ENCODE measurements around the gene ZNF469.

Gene ZNF469

DNA sequence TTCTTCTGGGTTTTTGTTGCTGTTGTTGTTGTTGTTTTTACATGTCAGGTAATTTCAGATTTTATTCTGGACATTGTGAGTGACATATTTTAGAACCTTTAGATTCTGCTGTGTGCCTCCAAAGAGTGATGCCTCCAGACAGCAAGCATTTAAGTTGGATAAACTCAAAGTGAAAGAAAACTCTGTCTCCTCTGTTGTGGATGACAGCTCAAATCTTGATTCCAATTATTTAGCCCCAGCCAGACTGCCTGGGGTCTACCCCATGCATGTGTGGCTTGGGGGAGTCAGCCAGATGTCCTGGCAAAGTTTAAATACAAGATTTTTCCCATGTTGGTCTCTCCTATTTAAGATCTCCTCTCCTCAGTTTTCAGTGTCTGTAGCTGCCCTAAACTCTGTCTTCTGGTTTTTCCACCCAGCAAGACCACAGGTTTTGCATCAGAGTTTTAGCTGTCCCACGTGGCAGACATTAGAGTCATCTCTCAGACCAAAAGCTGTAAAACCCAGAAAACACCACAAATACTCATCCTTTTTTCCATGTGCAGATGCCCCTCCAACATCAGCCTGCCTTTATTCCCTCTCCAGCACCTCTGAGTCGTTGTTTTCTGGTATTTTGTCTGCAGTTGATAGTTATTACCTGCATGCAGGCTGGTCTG is 19.4 kb upstream of the ZNF469 start:
- no peak for DNase-seq

DNA sequence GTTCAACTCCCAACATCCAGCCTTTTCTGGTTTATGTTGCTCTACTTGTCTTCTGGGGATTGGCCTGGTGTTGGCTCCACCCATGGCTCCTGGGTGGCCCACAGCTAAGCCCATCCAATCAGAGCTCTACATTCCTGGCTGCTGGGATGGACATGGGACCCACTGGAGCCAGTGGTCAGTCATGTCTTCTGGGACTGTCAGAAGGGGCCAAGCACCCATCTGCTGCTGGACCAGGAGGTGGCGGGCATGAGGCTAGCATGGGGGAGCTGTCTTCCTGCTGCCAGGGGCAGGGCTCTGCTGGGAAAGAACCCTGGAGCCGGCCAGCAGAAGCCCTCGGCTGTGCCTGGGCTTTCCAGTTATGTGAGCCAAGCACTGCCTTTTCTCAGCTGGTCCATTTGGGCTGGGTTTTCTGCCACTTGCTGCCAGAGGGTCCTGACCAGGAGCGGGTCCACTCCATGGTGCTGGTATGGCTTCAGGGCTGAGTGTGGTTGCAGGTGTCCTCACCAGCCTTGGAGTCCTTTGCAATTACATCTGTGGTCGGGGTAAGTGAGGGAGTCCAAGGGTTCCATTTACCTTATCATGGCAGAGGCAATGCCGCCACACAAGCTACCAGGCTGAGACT is 17.4 kb upstream of the ZNF469 start:
- no peak for DNase-seq

DNA sequence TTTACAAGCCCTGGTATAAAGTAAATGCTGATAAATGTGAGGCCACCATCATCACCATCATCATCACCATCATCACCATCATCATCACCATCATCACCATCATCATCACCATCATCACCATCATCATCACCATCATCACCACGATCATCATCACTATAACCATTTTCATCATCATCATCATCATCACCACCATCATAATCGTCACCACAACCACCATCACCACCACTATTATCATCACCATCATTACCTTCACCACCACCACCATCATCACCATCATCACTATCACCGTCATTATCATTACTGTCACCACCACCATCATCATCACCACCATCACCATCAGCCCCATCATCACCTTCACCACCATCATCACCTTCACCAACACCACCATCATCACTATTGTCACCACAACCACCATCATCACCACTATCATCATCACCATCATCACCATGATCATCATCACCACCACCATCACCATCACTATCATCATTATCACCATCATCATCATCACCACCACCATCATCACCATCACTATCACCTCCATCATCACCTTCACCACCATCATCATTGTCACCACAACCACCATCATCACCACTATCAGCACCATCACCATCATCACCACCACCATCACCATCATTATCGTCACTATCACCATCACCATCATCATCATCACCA is 16.6 kb upstream of the ZNF469 start:
- DNase-seq: no peak

DNA sequence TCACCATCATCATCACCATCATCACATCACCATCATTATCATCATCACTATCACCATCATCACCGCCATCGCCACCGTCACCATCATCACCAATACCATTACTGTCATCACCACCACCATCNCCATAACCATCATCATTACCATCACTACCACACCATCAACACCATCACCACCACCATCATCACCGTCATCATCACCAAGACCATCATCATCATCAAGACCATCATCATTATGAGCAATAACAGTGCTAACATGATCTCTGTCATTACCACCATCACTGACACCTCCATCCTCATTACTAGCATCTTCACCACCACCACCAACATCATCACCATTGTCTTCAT is 16.1 kb upstream of the ZNF469 start:
- DNase-seq: no peak

DNA sequence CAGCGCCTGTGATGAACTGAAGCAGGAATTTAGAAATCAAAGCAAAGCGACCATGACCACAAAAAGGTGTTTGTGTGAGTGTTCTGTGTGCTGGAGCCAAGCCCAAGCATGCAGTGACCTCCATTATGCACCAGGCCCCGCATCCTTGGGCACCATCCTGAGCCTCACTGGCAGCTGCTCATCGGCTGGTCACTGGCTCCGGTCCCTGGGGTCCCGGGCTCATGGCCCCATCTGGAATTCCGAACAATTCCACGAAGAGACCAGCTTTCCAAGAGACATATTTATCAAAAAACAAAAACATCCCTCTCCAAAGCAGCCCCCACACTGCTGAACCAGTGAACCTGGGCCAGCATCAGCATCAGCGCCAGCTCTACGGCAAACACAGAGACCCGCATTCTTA is 15.2 kb upstream of the ZNF469 start:
- no peak for DNase-seq

DNA sequence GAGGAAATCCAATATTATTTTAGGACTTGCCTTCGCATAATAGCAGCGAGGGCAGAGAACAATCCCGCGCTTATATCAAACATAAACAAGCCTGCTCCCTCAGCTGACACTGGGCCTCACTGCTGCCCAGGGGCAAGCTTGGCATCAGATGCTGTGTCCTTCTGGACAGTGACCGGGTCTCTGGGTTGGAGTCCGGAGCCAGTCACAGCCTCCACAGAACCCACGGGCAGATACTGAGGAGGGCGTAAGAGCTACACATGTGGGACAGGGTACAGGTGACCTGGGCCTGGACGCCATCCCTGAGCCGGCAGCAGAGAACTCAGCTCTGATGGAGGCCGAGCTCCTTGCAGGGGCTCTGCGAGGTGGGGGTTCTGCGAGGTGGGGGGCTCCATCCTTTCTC is 14.7 kb upstream of the ZNF469 start:
- DNase-seq: no peak

DNA sequence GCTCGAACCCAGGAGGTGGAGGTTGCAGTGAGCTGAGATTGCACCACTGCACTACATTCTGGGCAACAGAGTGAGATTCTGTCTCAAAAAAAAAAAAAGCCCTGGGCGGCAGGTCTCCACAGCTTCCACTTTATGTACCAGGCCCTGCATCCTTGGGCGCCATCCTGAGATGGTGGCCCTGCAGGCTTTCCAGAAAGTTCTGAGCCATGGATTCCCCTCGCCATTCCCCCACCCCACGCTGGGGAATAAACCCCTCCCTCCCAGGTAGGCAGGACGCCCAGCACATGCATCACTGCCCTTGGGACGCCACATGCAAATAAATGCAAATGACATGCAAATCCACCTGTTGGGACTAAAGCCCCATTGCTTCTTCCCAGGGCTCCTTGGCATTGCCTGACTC is 13.8 kb upstream of the ZNF469 start:
- DNase-seq: no peak

DNA sequence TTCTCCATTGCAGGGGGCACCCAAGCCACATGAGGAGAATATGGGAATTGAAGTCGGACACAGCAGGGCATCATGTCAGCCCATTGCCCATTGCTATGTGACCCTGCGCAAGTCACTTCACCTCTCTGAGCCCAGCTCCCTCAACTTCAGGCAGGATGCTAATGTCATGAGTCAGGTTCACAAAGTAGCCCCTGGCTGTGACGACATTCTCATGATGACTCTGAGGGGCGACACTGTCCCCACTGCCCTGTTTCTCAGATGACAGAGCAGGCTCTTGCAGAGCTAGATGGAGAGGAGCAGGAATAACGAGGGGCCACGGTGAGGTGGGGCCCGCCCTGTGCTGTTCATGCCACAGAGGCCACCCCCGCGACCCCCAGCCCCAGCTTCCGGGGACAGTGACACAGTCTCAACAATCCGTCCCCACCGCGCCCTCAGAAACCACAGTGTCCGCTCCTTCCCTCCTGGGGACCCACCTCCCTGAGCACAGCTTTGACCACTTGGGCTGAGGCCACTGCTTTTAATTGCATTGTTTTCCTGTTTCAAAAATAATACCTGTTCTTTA is 13.2 kb upstream of the ZNF469 start:
- no peak for DNase-seq

DNA sequence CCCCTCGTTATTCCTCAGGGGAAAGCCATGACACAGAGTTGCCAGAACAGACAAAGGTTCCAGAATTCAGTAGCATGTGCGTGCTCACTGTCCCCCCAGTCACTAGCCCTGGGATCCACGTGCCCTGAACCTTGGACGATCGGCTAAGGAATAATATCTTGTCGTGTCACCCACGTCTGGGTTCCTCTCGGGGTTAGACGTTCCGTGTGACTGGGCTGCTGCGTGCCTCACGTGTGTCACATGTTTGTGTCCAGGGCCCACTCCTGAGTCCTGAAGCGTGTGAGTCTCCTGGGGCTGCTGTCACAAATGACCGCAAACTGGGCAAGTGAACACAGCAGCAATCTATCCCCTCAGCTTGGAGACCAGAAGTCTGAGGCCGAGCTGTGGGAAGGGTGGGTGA is 12.4 kb upstream of the ZNF469 start:
- DNase-seq: no peak

DNA sequence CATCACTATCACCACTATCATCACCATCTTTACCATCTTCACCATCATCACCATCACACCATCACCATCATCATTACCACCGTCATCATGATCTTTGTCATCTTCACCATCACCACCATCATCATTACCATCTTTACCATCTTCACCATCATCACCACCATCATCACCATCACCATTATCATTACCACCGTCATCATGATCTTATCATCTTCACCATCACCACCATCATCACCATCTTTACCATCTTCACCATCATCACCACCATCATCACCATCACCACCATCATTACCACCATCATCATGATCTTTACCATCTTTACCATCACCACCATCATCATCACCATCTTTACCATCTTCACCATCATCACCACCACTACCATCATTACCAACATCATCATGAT is 10.2 kb upstream of the ZNF469 start:
- no peak for DNase-seq

DNA sequence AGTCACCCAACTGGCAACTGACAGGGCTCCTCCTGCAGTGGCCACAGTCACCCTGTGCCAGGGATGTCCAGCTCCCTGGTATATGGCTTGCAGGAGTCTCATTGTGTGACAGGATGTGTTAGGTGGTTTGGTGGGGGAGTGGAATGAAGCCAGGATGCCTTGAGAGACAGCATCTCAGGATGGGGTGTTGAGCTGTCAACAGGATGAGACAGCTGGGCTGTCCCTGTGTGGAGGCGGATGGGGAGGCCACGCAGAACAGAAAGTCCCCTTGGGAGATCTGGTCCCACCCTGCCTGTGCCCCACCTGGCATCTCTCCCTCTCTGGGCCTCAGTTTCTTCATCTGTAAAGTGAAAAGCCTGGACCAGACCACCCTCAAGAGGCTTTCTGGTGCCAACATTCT is 9.5 kb upstream of the ZNF469 start:
- no peak for DNase-seq

DNA sequence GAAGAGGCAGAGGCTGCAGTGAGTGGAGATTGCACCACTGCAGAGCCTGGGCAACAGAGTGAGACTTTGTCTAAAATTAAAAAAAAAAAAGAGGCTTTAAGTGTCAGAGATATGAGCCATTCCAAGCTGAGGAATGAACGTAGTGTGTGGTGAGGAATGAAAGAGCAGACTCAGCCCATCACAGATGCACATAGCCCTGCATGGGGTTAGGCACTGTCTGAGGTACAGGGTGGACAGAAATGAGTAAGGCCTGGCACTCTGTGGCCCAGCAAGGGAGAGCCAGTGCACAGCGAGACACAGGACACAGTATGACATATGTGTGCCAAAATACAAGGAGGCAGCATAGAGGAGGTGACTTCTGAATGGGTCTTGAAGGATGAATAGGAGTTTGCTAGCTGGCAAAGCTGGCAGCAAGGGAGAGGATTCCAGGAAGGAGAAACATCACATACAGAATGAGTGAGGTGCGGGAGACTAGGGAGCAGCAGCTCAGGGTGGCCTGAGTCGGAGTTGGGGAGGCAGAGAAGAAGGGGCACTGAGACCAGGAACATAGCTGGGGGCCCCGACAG is 8.7 kb upstream of the ZNF469 start:
- DNase-seq: no peak

DNA sequence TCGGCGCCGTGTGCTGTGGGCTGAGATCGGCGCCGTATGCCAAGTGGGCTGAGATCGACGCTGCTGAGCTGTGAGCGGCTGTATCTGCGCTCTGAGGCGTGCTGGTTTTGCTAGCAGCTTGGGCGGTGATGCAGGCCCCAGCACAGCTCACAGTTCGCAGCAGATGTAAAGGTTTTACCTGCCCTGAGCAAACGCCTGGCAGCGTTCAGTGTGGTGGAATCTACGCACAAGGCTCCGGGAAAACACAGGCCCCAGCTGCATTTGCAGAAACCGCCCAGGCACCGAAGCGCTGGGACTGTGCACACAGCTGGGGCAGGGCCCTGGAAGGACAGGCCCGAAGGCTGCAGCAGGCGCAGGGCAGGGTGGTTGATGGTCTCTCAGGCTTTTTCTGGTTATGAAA is 8.0 kb upstream of the ZNF469 start:
- no peak for DNase-seq

DNA sequence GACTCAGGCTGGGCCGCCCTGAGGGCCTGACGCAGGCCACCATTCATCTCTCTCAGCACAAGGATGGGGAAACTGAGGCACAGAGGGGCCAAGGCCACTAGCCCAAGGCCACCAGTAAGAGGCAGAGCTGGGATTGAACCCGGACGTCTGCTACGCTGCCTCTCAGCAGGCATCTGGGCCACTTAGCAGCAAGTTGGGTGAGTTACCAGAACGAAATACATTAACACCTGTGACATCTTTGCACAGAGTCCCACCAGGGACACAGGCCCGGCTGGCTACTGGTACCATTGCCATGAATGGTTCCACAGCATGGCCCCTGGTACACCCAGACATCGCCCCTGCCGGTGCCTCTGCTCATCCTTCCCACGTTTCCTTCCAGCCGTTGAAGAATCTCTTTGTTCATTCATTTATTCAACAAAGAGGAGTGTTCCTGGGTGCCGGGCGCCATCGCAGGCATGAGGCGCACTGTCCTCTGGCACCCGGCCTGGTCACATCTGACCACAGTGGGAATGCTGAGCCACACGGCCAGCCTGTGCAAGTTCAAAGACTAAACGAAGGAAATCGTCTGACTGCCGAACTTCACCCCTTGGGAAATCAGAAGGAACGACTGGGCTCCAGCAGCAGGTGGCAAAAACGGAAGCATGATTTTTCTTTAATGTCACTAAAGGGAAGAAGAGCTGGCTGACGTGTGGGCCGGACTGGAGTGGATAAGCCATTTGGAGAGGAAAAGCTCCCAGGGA is 7.4 kb upstream of the ZNF469 start:
- no peak for DNase-seq

DNA sequence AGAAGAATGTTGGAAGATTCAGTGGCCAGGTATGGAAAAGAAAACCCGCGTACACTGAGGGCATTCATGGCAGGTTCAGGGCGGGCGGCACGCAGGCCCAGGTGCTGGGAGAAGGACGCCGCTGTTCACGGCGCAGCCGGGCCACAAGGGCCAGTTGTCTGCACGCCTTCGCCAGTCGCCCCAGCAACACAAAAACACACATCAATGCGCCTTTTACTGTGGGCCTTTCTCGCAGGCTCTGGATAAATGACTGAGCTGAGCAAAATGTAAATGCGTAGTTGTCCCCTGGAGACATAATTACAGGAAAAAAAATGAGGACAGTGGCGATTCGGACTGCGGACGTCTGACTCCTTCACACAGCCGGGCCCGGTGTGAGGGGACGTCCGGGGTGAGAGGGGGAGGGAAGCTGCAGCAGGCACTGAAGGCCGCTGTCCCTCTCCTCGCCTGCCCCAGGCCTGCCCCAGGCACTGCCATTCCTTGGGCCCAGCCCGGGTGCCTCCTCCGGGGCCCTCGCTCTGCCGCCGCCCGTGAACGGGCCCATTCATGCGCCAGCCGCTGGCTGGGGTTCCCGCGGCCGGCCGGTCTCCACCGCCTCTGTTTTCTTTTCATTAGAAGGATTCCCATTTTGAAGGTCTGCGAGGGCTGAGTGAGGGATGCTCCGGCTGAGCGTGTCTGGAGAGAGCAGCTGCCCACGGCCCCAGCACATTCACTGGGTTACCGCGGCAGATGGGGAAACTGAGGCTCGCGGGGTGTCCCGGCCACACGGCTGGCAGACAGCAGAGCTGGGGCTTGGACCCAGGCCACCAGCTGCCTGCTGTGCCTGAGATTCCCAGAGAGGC is 6.5 kb upstream of the ZNF469 start:
- DNase-seq: peak in 2 of 3 experiments; percentile 36 to 62

DNA sequence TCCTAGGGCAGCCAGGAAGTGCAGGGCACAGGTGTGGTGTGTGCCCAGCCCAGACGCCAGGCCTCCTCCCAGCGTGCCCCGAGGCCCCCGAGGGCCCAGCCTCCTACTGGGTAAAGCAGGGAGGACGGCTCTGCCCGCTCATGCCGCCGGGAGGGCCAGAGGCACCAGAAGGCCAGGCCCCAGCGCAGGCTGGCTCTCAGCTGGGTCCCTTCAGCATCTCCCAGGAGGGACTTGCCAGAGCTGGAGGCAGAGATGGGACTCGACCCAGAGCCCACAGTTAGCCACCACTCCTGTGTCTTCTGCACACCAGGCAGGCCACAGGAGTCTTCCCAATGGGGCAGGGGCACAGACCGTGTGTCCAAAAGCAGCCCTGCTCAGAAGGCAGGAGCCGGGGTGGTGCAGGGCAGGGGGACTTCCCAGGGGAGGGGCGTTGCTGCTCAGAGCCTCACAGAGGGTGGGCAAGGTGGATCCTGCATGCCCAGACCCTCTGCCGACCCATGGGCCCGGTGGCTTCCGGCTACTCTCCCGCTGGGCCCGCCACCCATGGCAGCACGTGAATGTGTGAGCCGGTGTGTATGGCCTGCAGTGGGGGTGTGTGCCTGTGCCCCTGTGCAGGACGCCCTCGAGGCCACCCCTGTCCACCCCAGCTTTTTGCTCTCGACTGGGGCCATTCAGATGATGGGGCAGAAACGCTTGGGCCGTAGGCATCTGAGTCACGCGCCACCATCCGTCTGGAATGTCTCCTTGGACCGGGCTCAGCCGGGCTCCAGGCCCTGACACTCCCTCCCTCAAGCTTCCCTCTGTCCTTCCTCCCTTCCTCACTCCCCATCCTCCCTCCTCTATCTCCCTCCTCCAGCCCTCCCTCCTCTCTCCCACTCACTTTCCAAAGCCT is 5.7 kb upstream of the ZNF469 start:
- peak in 1 of 3 experiments; percentile 53 for DNase-seq

DNA sequence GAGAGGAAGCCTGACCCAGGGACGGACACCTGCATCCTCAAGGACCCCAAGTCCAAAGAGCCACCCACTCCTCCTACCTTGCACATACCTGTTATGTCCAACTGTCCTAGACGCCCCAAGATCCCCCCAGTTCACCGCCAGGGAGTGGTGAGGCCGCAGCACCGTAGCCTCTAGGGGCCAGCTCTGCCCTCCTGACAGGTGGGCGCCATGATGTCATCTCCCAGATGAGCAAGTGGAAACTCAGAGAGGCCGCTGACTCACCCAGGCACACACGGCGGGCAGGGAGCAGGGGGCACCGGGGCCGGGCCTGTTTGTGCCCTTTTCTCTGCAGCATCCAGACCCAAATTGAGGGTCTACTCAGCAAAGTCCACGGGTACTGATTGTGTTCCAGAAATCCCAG is 4.8 kb upstream of the ZNF469 start:
- no peak for DNase-seq

DNA sequence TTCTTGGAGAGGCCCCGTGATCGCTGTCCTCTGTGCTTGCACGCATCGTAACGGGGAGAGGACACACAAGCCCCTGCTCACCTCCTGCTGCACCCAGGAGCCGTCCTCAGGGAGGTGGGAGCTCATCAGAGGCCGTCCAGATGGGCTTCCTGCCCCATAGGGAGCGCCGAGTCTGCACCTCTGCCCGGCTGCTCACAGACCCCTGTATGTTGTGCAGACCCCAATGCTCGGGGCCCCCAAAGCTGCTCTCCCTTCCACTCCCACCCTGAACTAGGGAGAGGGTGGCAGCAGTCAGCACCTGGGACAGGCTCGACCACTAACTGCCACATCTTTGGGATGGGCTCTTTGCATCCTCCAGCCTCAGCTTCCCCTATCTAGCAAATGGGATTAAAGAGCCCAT is 4.4 kb upstream of the ZNF469 start:
- DNase-seq: no peak

DNA sequence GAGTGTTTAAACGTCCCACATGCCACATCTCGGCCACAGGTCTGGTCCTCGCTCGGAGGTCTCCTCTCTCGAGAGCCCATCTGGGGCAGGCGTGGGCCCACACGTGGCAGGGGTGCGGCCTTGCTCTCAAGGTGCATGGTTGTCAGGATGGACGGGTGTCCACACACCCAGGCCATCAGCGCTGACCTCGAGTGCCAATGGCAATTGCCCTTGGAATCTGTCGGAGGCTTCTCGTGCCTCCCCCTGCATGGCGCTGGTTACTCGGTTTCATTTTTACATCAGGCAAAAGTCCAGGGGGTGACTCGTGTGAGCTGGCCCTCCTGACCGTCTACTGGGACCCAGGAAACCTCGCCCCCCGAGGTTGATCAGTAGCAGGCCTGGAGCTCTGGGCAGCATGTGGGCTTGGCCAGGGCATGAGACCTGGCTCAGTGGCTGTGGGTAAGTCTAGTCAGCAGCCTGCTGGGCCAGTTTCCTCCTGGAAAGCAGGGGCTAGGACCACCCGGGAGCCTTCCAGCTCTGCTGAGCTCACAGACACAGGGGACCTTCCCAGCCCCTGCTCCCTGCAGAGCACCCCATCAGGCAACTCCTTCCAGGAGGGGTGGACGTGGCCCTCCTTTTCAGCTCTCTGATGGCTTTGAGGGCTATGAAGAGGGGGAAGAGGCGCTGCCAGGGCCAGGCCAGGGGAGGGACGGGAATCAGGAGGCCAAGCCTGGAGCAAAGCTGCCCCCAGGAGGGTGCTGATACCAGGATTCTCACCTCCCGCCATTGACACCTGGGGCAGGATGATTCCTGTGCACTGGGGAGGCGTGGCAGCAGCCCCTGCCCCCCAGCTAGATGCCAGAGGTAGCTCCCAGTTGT is 3.7 kb upstream of the ZNF469 start:
- no peak for DNase-seq

DNA sequence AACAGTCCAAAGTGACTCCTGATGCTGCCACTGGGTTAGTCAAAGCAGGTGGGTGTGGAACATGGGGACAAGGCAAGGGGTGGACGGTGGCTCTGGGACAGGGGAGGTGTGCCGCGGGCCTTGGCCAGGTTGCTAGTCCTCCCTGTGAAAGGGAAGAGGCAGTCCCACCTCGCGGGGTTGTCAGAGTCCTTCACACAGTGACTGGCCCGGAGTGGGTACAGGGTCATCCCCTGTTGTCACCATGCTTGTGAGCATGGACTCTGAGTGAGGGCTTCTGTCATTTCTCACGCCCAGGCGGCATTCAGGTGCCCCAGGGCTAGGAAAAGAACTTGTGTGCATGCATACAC is 3.1 kb upstream of the ZNF469 start:
- no peak for DNase-seq

Data from NCI-H1417 (cell line).